ENCODE measurements around the gene EHD2.
"Not testable (repeated sequence)": the region's sequence is repeated elsewhere in the genome, so short reads cannot be mapped to it uniquely, and the experiment has no call there.

Gene EHD2

GRCh38 chr19:47693489-47693888 is 19.7 kb upstream of the EHD2 start:
- DNase-seq = no peak

GRCh38 chr19:47693903-47694302 is 19.3 kb upstream of the EHD2 start:
- no peak for DNase-seq

GRCh38 chr19:47694466-47695273 is 18.6 kb upstream of the EHD2 start:
- DNase-seq = no peak

GRCh38 chr19:47695533-47696262 is 17.5 kb upstream of the EHD2 start:
- DNase-seq = no peak

GRCh38 chr19:47696635-47697034 is 16.6 kb upstream of the EHD2 start:
- no peak for DNase-seq

- DNase-seq = peak; percentile 57 to 62
Observed at GRCh38 chr19:47697863-47698609, 15.2 kb upstream of the EHD2 start.

GRCh38 chr19:47698631-47699359 is 14.4 kb upstream of the EHD2 start:
- DNase-seq = no peak

GRCh38 chr19:47699360-47699917 is 13.8 kb upstream of the EHD2 start:
- DNase-seq = peak; percentile 36 to 40

- DNase-seq = no peak
Observed at GRCh38 chr19:47700934-47701716, 12.1 kb upstream of the EHD2 start.

- no peak for DNase-seq
Observed at GRCh38 chr19:47701717-47702552, 11.3 kb upstream of the EHD2 start.

- no peak for DNase-seq
Observed at GRCh38 chr19:47702671-47703070, 10.6 kb upstream of the EHD2 start.

GRCh38 chr19:47703301-47703700 is 9.9 kb upstream of the EHD2 start:
- DNase-seq = no peak

- no peak for DNase-seq
Observed at GRCh38 chr19:47704024-47704423, 9.2 kb upstream of the EHD2 start.

- no peak for DNase-seq
Observed at GRCh38 chr19:47704656-47705055, 8.6 kb upstream of the EHD2 start.

GRCh38 chr19:47707135-47707925 is 5.9 kb upstream of the EHD2 start:
- DNase-seq = peak; percentile 69 to 73

- no peak for DNase-seq
Observed at GRCh38 chr19:47711652-47712242, 1.5 kb upstream of the EHD2 start.

- DNase-seq = no peak
Observed at GRCh38 chr19:47714339-47714738, 1.1 kb downstream of the EHD2 start.

GRCh38 chr19:47714855-47715254 is 1.6 kb downstream of the EHD2 start:
- DNase-seq = not testable (repeated sequence)

- DNase-seq = no peak
Observed at GRCh38 chr19:47716270-47716937, 3.2 kb downstream of the EHD2 start.
